H9 (cell line): Measurements from ENCODE around the gene GEN1. TPM values are rescaled to one million over a fixed set of nuclear protein-coding genes. Genes with fewer than 3 reads are reported as not detected.

Source experiments
- DNase-seq: peaks from one replicate; pipeline ENCODE4 v3.0.0-alpha.2; 2017
- H2AFZ ChIP-seq: one replicate; pipeline ENCODE4 v1.6.1; 2013; ENCODE audit warnings: mild to moderate bottlenecking, low read length, control low read depth, moderate library complexity
- H2AK5ac ChIP-seq: 2 replicates; pipeline ENCODE4 v1.6.1; 2013; ENCODE audit warnings: low read length, control low read depth, mixed read lengths; ENCODE audit not compliant: insufficient read length
- H2BK120ac ChIP-seq: one replicate; pipeline ENCODE4 v1.6.1; 2013; ENCODE audit warnings: low read depth, mild to moderate bottlenecking, low read length, control low read depth, inconsistent platforms; ENCODE audit not compliant: poor library complexity, severe bottlenecking
- H2BK12ac ChIP-seq: 2 replicates; pipeline ENCODE4 v1.6.1; 2013; ENCODE audit warnings: low read length, control low read depth, mixed read lengths, low read depth; ENCODE audit not compliant: insufficient read length
- H2BK15ac ChIP-seq: 2 replicates; pipeline ENCODE4 v1.6.1; 2013; ENCODE audit warnings: low read depth, low read length, control low read depth
- H2BK20ac ChIP-seq: one replicate; pipeline ENCODE4 v1.6.1; 2013; ENCODE audit warnings: low read depth, mild to moderate bottlenecking, low read length, control low read depth, inconsistent platforms; ENCODE audit not compliant: poor library complexity, severe bottlenecking
- H2BK5ac ChIP-seq: 2 replicates; pipeline ENCODE4 v1.6.1; 2013; ENCODE audit warnings: low read length, control low read depth, mixed read lengths; ENCODE audit not compliant: insufficient read length
- H3K14ac ChIP-seq: 2 replicates; pipeline ENCODE4 v1.6.1; 2013; ENCODE audit warnings: low read length, control low read depth; ENCODE audit not compliant: insufficient read depth
- H3K18ac ChIP-seq: 2 replicates; pipeline ENCODE4 v1.6.1; 2013; ENCODE audit warnings: low read depth, mild to moderate bottlenecking, mixed read lengths, low read length, control low read depth; ENCODE audit not compliant: insufficient read length
- H3K23ac ChIP-seq: 2 replicates; pipeline ENCODE4 v1.6.1; 2013; ENCODE audit warnings: low read length, control low read depth, mixed read lengths, low read depth; ENCODE audit not compliant: insufficient read length
- H3K23me2 ChIP-seq: 2 replicates; pipeline ENCODE4 v1.6.1; 2013; ENCODE audit warnings: low read depth, mild to moderate bottlenecking, mixed read lengths, low read length, control low read depth; ENCODE audit not compliant: insufficient read length, poor library complexity, severe bottlenecking
- H3K27ac ChIP-seq: 2 replicates; pipeline ENCODE4 v1.5.1; 2013; ENCODE audit warnings: low read length, control low read depth, mixed read lengths, low read depth; ENCODE audit not compliant: insufficient read length
- H3K27me3 ChIP-seq: 2 replicates; pipeline ENCODE4 v1.6.1; 2013; ENCODE audit warnings: low read length, control low read depth, inconsistent platforms; ENCODE audit not compliant: insufficient read depth
- H3K4ac ChIP-seq: 2 replicates; pipeline ENCODE4 v1.6.1; 2013; ENCODE audit warnings: low read depth, mild to moderate bottlenecking, control low read depth, inconsistent platforms, low read length, moderate library complexity
- H3K4me1 ChIP-seq: 2 replicates; pipeline ENCODE4 v1.6.1; 2013; ENCODE audit warnings: low read length, control low read depth, inconsistent platforms; ENCODE audit not compliant: insufficient read depth
- H3K4me2 ChIP-seq: 2 replicates; pipeline ENCODE4 v1.6.1; 2013; ENCODE audit warnings: low read length, control low read depth, mixed read lengths; ENCODE audit not compliant: insufficient read length, insufficient read depth
- H3K56ac ChIP-seq: 2 replicates; pipeline ENCODE4 v1.6.1; 2013; ENCODE audit warnings: low read depth, mild to moderate bottlenecking, mixed read lengths, low read length, control low read depth; ENCODE audit not compliant: insufficient read length
- H3K79me1 ChIP-seq: 2 replicates; pipeline ENCODE4 v1.6.1; 2013; ENCODE audit warnings: low read depth, mild to moderate bottlenecking, moderate library complexity, low read length, control low read depth, inconsistent platforms; ENCODE audit not compliant: insufficient read depth, poor library complexity, severe bottlenecking
- H3K79me2 ChIP-seq: 2 replicates; pipeline ENCODE4 v1.6.1; 2013; ENCODE audit warnings: low read length, control low read depth, inconsistent platforms; ENCODE audit not compliant: insufficient read depth
- H3K9ac ChIP-seq: 2 replicates; pipeline ENCODE4 v1.6.1; 2013; ENCODE audit warnings: low read length, control low read depth, mixed read lengths; ENCODE audit not compliant: insufficient read length; ENCODE audit errors: extremely low read depth
- H3K9me3 ChIP-seq: one replicate; pipeline ENCODE4 v1.6.1; 2013; ENCODE audit warnings: low read depth, low read length, inconsistent platforms; ENCODE audit not compliant: control insufficient read depth
- H3T11ph ChIP-seq: one replicate; pipeline ENCODE4 v1.6.1; 2013; ENCODE audit warnings: mild to moderate bottlenecking, low read length, control low read depth, inconsistent platforms
- H4K20me1 ChIP-seq: one replicate; pipeline ENCODE4 v1.6.1; 2013; ENCODE audit not compliant: control insufficient read depth, insufficient read length, insufficient read depth
- H4K5ac ChIP-seq: 2 replicates; pipeline ENCODE4 v1.6.1; 2013; ENCODE audit warnings: low read depth, mild to moderate bottlenecking, mixed read lengths, low read length, control low read depth; ENCODE audit not compliant: insufficient read length
- H4K8ac ChIP-seq: replicated peaks from 2 replicates; pipeline ENCODE4 v1.6.1; 2013; ENCODE audit warnings: low read length, control low read depth, mixed read lengths, low read depth; ENCODE audit not compliant: insufficient read length
- H4K91ac ChIP-seq: 2 replicates; pipeline ENCODE4 v1.6.1; 2013; ENCODE audit warnings: low read depth, mild to moderate bottlenecking, moderate library complexity, mixed read lengths, low read length, control low read depth; ENCODE audit not compliant: insufficient read length
- H3K27ac Mint-ChIP-seq, 3 experiments: 2 replicates in 2 of 3; 3 replicates in 1 of 3; pipeline ENCODE4 v1.8.0; 2020 to 2021; ENCODE audit warnings: mixed read lengths in 3 of 3, mild to moderate bottlenecking in 1 of 3, moderate library complexity in 1 of 3
- H3K27me3 Mint-ChIP-seq: 2 replicates; pipeline ENCODE4 v1.8.0; 2021; ENCODE audit warnings: low read depth, mild to moderate bottlenecking, moderate library complexity, mixed read lengths
- H3K36me3 Mint-ChIP-seq, 3 experiments: 2 replicates in 2 of 3; 3 replicates in 1 of 3; pipeline ENCODE4 v1.8.0; 2020 to 2021; ENCODE audit warnings: low read depth in 3 of 3, mixed read lengths in 3 of 3; ENCODE audit not compliant: insufficient read depth in 1 of 3
- H3K4me1 Mint-ChIP-seq, 2 experiments: 2 replicates each; pipeline ENCODE4 v1.8.0; 2020; ENCODE audit warnings: mixed read lengths in 2 of 2
- H3K4me3 Mint-ChIP-seq, 2 experiments: 2 replicates in 1 of 2; 3 replicates in 1 of 2; pipeline ENCODE4 v1.8.0; 2020 to 2021; ENCODE audit warnings: mild to moderate bottlenecking in 2 of 2, mixed read lengths in 2 of 2, moderate library complexity in 1 of 2
- H3K9me3 Mint-ChIP-seq, 2 experiments: 2 replicates in 1 of 2; 3 replicates in 1 of 2; pipeline ENCODE4 v1.8.0; 2020; ENCODE audit warnings: mild to moderate bottlenecking in 2 of 2, mixed read lengths in 2 of 2, moderate library complexity in 1 of 2
- WGBS: extraction: QIAGEN DNeasy Blood & Tissue Kit; methylation state at CpG from one replicate; pipeline ENCODE4 v1.1.7; 2013; ENCODE audit warnings: missing lambda C conversion rate, low lambda C conversion rate, mixed read lengths; ENCODE audit not compliant: insufficient read length; ENCODE audit errors: extremely low coverage; 5-methylcytosine and 5-hydroxymethylcytosine counted together
- total RNA-seq: library from RNA; stranded (reverse); gene quantifications from 2 replicates; pipeline ENCODE4 v1.2.1, GENCODE V29; 2021
- TF ChIP-seq, protein P1 (sequence below): fragments of 200-600 bp; sonication (generic); conservative IDR thresholded peaks from 3 replicates; pipeline ENCODE4 v1.8.0; 2021; ENCODE audit warnings: antibody characterized with exemption, mild to moderate bottlenecking

GEN1 gene
- total RNA-seq, 1 experiment from 2014 or later: 28.1 TPM

GRCh38 chr2:17762451-17762850 is 8.5 kb downstream of the GEN1 start:
- Histone ChIP-seq H4K20me1 (no peaks in the 10 kb centered on the region), H3K23me2 (no peaks in the 10 kb centered on the region), H2BK12ac (no peak overlapping the region), H3K9ac (no peak overlapping the region), H3K56ac (no peak overlapping the region), H4K8ac (no peak overlapping the region), H3K79me1 (no peaks in the 10 kb centered on the region), H2BK5ac (no peak overlapping the region), H3T11ph (no peak overlapping the region), H3K79me2 (no peaks in the 10 kb centered on the region; the same call in 1 of the 2 replicates), H3K14ac (no peak overlapping the region), H3K4me2 (no peak overlapping the region), H2BK120ac (no peak overlapping the region), H4K91ac (no peak overlapping the region), H2BK15ac (no peak overlapping the region), H2AFZ (no peak overlapping the region), H3K27me3 (no peaks in the 10 kb centered on the region), H4K5ac (no peak overlapping the region), H3K9me3 (no peaks in the 10 kb centered on the region), H3K27ac (no peak overlapping the region), H3K4me1 (no peaks in the 10 kb centered on the region), H2BK20ac (no peak overlapping the region), H3K18ac (no peak overlapping the region), H3K23ac (no peak overlapping the region), H3K4ac (no peak overlapping the region), H2AK5ac (no peak overlapping the region)
- Mint-ChIP-seq H3K36me3 (peaks cover 12 to 41% (median 36%) of the 10 kb centered on the region in 3 experiments; a peak in 6 of 7 replicates), H3K27me3 (no peaks in the 10 kb centered on the region), H3K9me3 (no peaks in the 10 kb centered on the region), H3K27ac (no peak overlapping the region), H3K4me1 (no peaks in the 10 kb centered on the region), H3K4me3 (no peak overlapping the region)
- TF ChIP-seq, protein P1, sequence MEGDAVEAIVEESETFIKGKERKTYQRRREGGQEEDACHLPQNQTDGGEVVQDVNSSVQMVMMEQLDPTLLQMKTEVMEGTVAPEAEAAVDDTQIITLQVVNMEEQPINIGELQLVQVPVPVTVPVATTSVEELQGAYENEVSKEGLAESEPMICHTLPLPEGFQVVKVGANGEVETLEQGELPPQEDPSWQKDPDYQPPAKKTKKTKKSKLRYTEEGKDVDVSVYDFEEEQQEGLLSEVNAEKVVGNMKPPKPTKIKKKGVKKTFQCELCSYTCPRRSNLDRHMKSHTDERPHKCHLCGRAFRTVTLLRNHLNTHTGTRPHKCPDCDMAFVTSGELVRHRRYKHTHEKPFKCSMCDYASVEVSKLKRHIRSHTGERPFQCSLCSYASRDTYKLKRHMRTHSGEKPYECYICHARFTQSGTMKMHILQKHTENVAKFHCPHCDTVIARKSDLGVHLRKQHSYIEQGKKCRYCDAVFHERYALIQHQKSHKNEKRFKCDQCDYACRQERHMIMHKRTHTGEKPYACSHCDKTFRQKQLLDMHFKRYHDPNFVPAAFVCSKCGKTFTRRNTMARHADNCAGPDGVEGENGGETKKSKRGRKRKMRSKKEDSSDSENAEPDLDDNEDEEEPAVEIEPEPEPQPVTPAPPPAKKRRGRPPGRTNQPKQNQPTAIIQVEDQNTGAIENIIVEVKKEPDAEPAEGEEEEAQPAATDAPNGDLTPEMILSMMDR: no peak
- no CpG with 5 or more reads among the region's 1 CpG for WGBS
- DNase-seq: no peak
